T-helper 1 cell treated with Interleukin-12 subunit alpha and Interleukin-12 subunit beta and Interleukin-4 antibody, amounts not matched to agents 30 μg/mL and 1 μg/mL, for 36 hours (primary cell): ENCODE results near the gene RCAN1.

Experiments used
- H3K27ac Mint-ChIP-seq: one replicate; pipeline ENCODE4 v1.8.0; 2021; ENCODE audit warnings: mild to moderate bottlenecking, mixed read lengths
- H3K27me3 Mint-ChIP-seq: one replicate; pipeline ENCODE4 v1.8.0; 2021; ENCODE audit warnings: low read depth, mixed read lengths
- H3K36me3 Mint-ChIP-seq: one replicate; pipeline ENCODE4 v1.8.0; 2021; ENCODE audit warnings: low read depth, mixed read lengths
- H3K4me1 Mint-ChIP-seq: one replicate; pipeline ENCODE4 v1.8.0; 2021; ENCODE audit warnings: low read depth, mixed read lengths
- H3K4me3 Mint-ChIP-seq: one replicate; pipeline ENCODE4 v1.8.0; 2021; ENCODE audit warnings: mild to moderate bottlenecking, moderate library complexity, mixed read lengths
- H3K9me3 Mint-ChIP-seq: one replicate; pipeline ENCODE4 v1.8.0; 2021; ENCODE audit warnings: mixed read lengths

The RCAN1 gene

DNA sequence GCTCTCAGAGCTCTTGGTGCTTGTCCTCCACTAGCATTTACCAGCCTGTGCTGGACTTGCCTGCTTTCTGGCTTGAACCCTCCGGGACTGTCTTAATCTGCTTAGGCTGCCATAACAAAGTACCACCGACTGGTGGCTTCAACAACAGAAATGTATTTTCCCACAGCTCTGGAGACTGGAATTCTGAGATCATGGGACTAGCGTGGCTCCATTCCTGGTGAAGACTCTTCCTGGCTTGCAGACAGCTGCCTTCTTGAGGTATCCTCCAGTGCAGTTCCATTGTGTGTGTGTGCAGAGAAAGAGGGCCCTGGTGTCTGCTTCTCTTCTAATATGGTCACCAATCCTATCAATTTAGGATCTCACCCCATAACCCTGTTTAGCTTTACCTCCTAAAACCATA is 22.0 kb upstream of the RCAN1 start:
- Mint-ChIP-seq H3K27me3 (peaks cover 15% of the 10 kb centered on the region), H3K4me1 (peaks cover 22% of the 10 kb centered on the region), H3K36me3 (peaks cover 7% of the 10 kb centered on the region), H3K27ac (no peak overlapping the region), H3K4me3 (no peak overlapping the region), H3K9me3 (peaks cover 3% of the 10 kb centered on the region)

DNA sequence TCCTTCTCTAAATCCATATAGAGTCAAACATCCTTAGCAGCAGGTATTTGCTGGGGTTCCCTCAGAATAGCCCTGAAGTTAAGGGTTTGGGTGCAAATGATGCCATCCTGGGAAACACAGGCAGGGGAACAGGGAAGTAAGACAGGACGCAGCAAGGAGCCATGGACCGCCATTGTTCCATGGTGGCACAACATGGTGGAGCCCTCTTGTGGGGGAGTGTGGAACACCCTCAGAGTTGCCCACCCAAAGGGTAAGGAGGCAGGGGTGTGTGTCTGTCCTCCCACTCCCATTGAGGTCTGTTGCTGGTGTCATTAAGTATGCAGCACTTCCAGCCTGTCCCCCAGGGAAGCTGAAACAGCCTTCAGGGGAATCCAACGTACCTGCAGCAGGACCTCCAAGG is 20.4 kb upstream of the RCAN1 start:
- H3K27ac Mint-ChIP-seq: no peak overlapping the region
- no peak overlapping the region for H3K4me3 Mint-ChIP-seq
- peaks cover 3% of the 10 kb centered on the region for H3K9me3 Mint-ChIP-seq
- peaks cover 15% of the 10 kb centered on the region for H3K27me3 Mint-ChIP-seq
- H3K4me1 Mint-ChIP-seq: peaks cover 15% of the 10 kb centered on the region
- peaks cover 7% of the 10 kb centered on the region for H3K36me3 Mint-ChIP-seq

DNA sequence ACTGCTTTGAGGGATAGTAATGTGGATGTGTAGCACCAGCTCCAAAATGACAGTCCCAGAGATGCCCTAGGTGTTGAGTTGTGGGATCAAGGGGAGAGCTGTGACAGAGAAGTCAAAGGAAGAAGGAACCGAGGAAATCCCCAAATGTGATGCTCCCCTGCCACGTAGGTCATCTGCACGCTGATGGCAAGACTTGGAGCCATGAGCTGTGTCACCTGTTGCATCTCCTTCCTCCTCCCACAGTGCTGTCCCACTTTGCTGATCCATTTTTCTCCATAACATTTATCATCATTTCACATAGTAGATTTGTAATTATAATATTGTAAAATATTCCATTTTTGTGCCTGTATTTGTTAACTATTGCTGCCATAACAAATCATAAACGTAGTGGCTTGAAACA is 17.6 kb upstream of the RCAN1 start:
- H3K4me1 Mint-ChIP-seq: peaks cover 2% of the 10 kb centered on the region
- no peaks in the 10 kb centered on the region for H3K36me3 Mint-ChIP-seq
- peaks cover 15% of the 10 kb centered on the region for H3K27me3 Mint-ChIP-seq
- no peaks in the 10 kb centered on the region for H3K9me3 Mint-ChIP-seq
- H3K27ac Mint-ChIP-seq: no peak overlapping the region
- no peak overlapping the region for H3K4me3 Mint-ChIP-seq

DNA sequence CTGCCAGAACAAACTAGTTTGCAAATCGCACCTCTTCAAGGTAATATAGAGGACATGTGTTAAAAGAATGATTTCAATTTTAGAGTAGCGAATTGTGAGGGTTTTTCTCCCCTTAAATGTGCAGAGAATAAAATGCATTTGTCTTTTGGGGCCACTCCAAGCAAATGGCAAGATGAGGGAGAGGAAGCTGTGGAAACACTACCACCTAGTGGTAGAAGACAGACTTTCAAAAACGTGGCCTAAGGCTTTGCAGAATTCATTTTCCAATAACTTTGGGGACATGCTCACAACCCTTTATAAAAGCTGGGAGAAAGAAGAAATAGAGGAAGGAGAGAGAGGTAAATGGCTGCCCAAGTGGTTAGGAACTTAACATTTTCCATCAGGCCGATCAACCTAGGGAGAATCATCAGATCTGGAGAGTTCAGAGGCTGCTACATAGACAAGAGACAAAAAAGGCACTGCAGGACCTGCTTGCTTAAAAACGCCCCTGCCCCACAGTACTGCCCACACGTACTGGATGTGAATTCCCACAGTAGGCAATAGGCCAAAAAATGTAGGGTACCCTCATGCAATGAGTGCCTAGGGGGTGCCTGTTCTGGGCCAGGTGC is 15.7 kb upstream of the RCAN1 start:
- Mint-ChIP-seq H3K9me3 (no peaks in the 10 kb centered on the region), H3K27me3 (peaks cover 22% of the 10 kb centered on the region), H3K4me3 (no peak overlapping the region), H3K4me1 (no peaks in the 10 kb centered on the region), H3K36me3 (no peaks in the 10 kb centered on the region), H3K27ac (no peak overlapping the region)

DNA sequence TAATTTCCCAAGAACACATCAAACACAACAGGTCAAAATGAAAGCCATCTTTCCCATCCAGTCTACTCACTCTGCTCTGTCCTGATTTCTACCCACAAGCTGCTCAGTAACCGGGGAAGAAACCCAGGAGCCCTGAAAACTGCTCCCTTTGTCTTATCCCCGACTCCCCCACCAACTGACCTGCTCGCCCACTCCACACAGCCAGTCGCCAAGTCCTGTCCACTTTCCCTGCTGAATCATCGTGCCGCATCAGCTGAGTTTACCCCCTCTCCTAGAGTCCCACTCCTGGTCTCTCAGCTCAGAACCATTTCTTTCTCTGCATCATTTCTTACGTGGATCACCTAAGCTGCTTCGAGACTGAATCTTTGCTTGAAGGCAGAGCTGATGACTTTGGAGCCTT is 11.2 kb upstream of the RCAN1 start:
- peaks cover 29% of the 10 kb centered on the region for H3K27me3 Mint-ChIP-seq
- H3K36me3 Mint-ChIP-seq: no peaks in the 10 kb centered on the region
- H3K9me3 Mint-ChIP-seq: no peaks in the 10 kb centered on the region
- no peak overlapping the region for H3K4me3 Mint-ChIP-seq
- H3K27ac Mint-ChIP-seq: no peak overlapping the region
- peaks cover 2% of the 10 kb centered on the region for H3K4me1 Mint-ChIP-seq

DNA sequence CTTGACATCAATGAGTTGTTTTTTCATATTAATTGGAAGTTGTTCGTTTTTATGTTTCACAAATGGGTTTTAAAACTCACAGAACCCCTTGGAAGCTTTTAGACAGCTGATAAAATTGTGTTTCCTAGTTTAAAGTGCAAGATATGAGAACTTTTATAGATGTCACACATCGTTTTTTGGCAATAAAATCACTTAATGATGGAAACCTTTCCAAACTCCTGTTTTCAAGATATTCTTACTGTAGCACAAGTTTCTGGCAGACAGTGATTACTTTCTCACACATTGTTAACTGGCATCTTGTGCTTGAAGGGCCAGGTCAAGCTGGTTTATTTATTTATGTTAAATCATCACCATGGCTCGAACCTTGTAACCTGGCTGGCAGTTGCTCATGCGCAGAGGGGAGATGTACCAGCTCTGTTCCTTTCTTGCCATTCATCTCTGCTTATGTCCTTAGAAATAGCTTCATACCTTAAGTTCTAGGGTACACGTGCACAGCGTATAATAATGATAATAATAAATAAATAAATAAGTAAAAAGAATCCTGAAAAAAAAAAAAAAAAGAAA is 10.2 kb upstream of the RCAN1 start:
- Mint-ChIP-seq H3K9me3 (no peaks in the 10 kb centered on the region), H3K4me3 (no peak overlapping the region), H3K27me3 (peaks cover 29% of the 10 kb centered on the region), H3K4me1 (peaks cover 2% of the 10 kb centered on the region), H3K36me3 (no peaks in the 10 kb centered on the region), H3K27ac (no peak overlapping the region)

DNA sequence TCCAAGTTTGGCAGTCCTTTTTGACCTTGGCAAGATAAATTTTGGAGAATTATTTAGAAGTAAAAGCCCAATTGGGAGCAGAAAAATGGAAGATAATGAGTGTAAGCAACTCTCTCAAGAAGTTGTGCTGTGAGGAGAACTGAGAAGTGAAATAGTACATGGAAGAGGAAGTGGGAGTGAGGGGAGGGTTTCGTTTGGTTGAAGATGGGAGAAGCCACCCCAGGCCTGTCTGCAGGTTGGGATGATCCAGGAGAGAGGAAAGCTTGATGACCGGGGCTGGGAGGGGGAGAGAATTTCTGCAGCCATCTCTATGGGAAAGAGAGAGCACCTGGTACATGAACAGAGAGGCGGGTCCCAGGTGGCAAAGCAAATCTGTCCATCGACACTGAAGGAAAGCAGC is 8.6 kb upstream of the RCAN1 start:
- peaks cover 2% of the 10 kb centered on the region for H3K4me1 Mint-ChIP-seq
- peaks cover 29% of the 10 kb centered on the region for H3K27me3 Mint-ChIP-seq
- no peak overlapping the region for H3K4me3 Mint-ChIP-seq
- no peaks in the 10 kb centered on the region for H3K36me3 Mint-ChIP-seq
- no peaks in the 10 kb centered on the region for H3K9me3 Mint-ChIP-seq
- no peak overlapping the region for H3K27ac Mint-ChIP-seq

DNA sequence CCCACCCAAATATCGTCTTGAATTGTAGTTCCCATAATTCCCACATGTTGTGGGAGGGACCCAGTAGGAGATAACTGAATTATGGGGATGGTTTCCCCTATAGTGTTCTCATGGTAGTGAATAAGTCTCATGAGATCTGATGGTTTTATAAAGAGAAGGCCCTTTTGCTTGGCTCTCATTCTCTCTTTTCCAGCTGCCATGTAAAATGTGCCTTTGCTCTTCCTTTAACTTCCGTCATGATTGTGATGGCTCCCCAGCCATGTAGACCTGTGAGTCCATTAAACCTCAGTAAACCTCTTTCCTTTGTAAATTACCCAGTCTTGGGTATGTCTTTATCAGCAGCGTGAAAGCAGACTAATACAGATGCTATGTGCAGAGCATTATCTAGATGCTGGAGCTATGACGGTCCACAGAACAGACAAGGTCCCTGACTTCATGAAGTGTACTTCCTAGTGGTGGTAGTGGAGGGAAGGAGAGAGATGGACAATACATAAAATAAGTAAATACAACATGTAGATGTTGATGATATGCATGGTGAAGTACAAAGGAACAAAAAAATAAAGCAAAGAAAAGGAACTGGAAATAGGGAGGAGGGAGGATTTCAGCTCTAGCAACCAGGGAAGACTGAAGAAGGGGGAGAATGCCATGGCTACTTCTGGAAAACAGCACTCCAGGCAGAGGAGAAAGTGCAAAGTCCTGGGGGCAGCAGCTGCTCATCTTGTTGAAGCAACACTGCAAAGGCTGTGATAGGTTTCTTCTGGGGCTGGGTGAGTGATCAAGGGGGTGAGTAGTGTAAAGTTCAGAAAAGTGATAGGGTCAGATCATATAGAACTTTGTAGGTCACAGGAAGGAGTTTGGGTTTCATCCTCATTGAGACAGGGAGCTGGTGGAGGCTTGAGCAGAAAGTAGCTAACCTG is 6.8 kb upstream of the RCAN1 start:
- no peaks in the 10 kb centered on the region for H3K9me3 Mint-ChIP-seq
- no peak overlapping the region for H3K27ac Mint-ChIP-seq
- peaks cover 6% of the 10 kb centered on the region for H3K4me1 Mint-ChIP-seq
- H3K27me3 Mint-ChIP-seq: peaks cover 29% of the 10 kb centered on the region
- H3K36me3 Mint-ChIP-seq: no peaks in the 10 kb centered on the region
- no peak overlapping the region for H3K4me3 Mint-ChIP-seq

DNA sequence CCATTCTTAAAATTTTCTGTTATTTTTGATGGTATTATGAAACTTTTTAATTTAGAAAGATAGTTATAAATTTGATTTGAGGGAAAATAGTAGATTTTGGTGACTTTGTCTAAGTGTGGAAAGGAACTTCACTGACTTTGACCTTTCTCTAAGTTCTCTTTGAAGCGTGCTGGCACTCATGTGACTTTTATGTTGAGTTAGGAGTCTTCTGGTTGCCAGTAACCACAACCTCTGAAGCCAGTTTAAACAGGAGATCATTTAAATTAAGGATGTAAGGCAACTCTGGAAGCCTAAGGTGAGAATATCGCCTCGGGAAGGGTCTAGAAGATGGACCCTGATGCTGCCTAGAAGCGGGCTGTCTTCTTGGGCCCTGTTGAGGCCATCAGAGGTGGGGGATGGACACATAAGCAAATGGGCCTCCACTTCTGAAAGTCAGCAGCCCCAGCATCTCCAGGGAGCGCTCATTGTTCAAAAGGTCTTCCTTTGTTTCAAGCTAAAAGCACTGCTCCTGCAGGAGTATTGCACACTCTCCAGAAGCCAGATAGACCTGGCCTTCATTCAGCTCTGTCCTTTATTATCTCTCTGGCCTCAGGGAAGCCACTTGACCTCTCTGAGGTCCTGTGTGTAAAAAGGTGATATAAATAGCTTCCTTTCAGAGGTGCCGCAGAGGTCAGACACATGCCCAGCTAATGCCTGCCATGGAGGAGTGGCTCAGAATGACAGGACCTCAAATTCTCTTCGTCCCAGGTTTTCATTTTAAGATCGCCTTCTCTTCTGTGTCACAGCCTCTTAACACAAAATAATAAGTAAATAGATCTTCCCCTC is 5.1 kb upstream of the RCAN1 start:
- Mint-ChIP-seq H3K4me3 (no peak overlapping the region), H3K27me3 (peaks cover 22% of the 10 kb centered on the region), H3K9me3 (no peaks in the 10 kb centered on the region), H3K36me3 (no peaks in the 10 kb centered on the region), H3K27ac (no peak overlapping the region), H3K4me1 (peaks cover 10% of the 10 kb centered on the region)

DNA sequence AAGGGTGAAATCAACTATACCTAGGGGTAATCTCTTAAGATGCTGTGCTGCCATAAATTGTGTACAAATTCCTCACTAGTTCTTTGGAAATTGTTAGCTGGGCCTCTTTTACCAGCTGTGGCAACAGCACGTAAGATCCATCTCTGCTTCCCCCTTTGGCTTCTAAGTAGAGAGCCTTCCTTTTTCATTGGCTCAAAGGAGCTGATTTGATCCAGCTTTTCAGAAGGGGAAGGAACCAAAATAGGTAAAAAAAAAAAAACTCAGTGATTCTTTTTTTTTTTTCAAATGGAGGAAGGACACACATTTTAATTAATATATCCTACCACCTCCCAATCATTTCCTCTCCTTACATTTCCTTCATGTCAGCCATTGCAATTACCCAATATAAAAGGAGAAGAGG is 4.0 kb upstream of the RCAN1 start:
- peaks cover 13% of the 10 kb centered on the region for H3K4me1 Mint-ChIP-seq
- H3K27me3 Mint-ChIP-seq: peaks cover 24% of the 10 kb centered on the region
- H3K27ac Mint-ChIP-seq: no peak overlapping the region
- H3K36me3 Mint-ChIP-seq: no peaks in the 10 kb centered on the region
- no peaks in the 10 kb centered on the region for H3K9me3 Mint-ChIP-seq
- no peak overlapping the region for H3K4me3 Mint-ChIP-seq

DNA sequence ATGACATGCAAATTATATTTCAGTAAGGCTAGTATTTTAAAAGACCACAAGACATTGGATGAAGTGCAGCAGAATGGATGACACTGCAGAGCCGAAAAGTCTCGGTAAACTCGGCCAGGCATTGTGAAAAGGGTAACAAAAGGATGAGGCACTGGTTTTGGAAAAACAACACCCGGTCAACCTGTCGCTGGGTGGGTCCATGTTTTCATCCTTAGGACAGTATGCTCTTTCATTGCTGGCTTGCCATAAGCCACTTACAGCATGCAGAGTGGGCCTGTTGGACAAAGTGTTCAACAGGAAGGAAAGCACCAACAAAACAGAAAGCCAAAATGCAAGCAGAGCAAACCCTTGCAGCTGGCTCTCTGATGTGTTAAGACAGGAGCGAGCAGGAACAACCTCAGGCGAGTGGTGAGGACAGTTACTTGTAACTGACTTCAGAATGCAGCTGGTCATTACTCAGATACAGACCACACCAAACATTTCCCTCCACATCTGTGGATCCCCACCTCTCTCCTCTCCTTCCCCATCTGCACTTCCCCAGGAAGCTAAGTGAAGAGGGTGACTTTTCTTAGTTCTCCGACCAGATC is 2.9 kb upstream of the RCAN1 start:
- peaks cover 18% of the 10 kb centered on the region for H3K4me1 Mint-ChIP-seq
- H3K36me3 Mint-ChIP-seq: no peaks in the 10 kb centered on the region
- no peak overlapping the region for H3K27ac Mint-ChIP-seq

DNA sequence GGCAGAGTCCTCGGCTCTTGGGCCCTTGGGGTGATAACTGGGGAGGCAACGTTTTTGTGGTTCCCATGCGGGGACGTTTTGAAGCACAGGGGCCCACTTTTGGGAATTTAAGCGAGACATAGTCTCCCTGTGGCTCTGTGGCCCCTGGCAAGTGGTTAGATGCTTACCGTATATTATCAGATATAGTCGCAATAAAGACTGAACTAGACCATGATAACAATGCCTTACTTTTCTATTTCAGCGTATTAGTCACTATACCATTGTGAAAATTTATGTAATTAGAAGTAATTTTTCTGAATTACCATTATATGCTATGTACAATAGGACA is 538 bp upstream of the RCAN1 start:
- Mint-ChIP-seq H3K4me1 (peaks cover 23% of the 10 kb centered on the region), H3K9me3 (no peaks in the 10 kb centered on the region)

More for the DNA sequence above, 2.9 kb upstream of the RCAN1 start:
- H3K9me3 Mint-ChIP-seq: no peaks in the 10 kb centered on the region
- peaks cover 21% of the 10 kb centered on the region for H3K27me3 Mint-ChIP-seq
- no peak overlapping the region for H3K4me3 Mint-ChIP-seq

DNA sequence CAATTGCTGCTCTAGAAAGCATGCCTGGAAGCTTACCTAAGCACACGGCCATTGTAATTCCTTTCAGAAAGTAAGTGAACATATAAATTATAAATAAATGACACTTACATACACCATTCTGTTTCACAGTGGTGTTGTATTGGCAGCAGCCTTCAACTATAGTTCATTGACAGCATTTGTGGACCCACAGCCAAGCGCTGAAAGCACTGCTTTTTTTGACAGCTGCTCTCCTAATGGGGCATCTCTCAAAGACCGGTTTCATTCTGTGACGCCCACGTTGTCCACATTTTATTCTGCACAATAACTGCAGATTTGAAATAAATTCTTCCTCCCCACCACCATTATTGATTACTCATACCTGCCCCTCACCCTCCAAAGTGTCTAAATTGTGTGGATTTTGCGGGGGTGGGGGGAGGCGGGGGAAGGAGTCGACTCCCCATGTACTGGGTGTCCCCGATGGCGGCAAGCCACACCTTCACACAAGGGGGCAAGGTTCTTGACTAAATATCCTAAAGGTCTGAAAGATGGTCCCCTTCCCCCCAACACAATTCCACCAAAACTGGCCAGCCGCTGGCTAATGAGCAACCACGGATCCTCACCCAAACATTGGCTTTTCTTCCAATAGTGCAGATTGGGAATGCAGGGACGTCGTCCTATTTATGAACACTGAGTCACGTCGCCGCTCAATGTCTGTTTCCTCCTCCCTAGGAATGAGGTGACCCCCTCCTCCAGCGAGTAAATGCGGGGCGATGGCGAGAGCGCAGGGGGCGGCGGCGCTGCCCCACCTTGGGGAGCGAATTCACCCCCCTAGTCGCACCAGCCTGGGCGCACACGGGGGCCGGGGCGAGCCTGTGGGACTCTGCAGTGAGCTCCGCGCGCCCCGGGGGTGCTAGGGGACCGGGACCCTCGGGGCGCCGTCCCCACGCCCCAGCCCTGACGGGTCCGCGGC is 960 bp downstream of the RCAN1 start:
- Mint-ChIP-seq H3K27me3 (peaks cover 21% of the 10 kb centered on the region), H3K27ac (peak overlapping the region; percentile 68), H3K36me3 (no peaks in the 10 kb centered on the region), H3K9me3 (no peaks in the 10 kb centered on the region), H3K4me3 (peak overlapping the region; percentile 80), H3K4me1 (peaks cover 23% of the 10 kb centered on the region)

More for the DNA sequence above, 538 bp upstream of the RCAN1 start:
- Mint-ChIP-seq H3K27ac (peak overlapping the region; percentile 74), H3K27me3 (peaks cover 21% of the 10 kb centered on the region), H3K36me3 (no peaks in the 10 kb centered on the region), H3K4me3 (peak overlapping the region; percentile 85)
